ENCODE data around the gene MAPT.

- TF ChIP-seq POLR2A (IDR thresholded peaks at IDR 0.05), result no peak
- no peak for TF ChIP-seq CTCF (IDR thresholded peaks at IDR 0.05)
- no peak for TF ChIP-seq EP300 (IDR thresholded peaks at IDR 0.05)
- TF ChIP-seq POLR2AphosphoS5 (IDR thresholded peaks at IDR 0.05), result no peak
Observed at GRCh38 chr17:45956090-45956489, 61.7 kb downstream of the MAPT start.
